Fibroblast of villous mesenchyme (primary cell): ENCODE data around the gene ADGRB3. TPM values are rescaled to one million over a fixed set of nuclear protein-coding genes. Genes with fewer than 3 reads are reported as not detected.

Source experiments
- DNase-seq: peaks from one replicate; pipeline ENCODE4 v3.0.0-alpha.2; 2010; ENCODE audit warnings: low read depth
- H3K4me3 ChIP-seq: 2 replicates; pipeline ENCODE4 v1.5.1; 2011; ENCODE audit warnings: low read depth, mild to moderate bottlenecking, low read length
- CTCF ChIP-seq: IDR thresholded peaks from 2 replicates; pipeline ENCODE4 v1.5.1; 2012; ENCODE audit warnings: low read depth, mild to moderate bottlenecking, low read length; ENCODE audit not compliant: insufficient read depth
- total RNA-seq: library from RNA; depleted of rRNA; stranded (reverse); fragments of >200 nt; gene quantifications from 2 replicates; pipeline ENCODE4 v1.2.3, GENCODE V29; 2012

The ADGRB3 gene
- total RNA-seq, 1 donor: under 0.01 TPM

- no peak for DNase-seq
- no peak overlapping the region for H3K4me3 ChIP-seq
- TF ChIP-seq CTCF: no peak
Observed at GRCh38 chr6:69128411-69128810, 493.3 kb downstream of the ADGRB3 start.

- no peak for TF ChIP-seq CTCF
- no peak for DNase-seq
Observed at GRCh38 chr6:69129046-69129445, 494.0 kb downstream of the ADGRB3 start.

GRCh38 chr6:69135927-69136326, 500.8 kb downstream of the ADGRB3 start:
- DNase-seq: no peak
- TF ChIP-seq CTCF: no peak
- no peak overlapping the region for H3K4me3 ChIP-seq

More at GRCh38 chr6:69129046-69129445, 494.0 kb downstream of the ADGRB3 start:
- no peak overlapping the region for H3K4me3 ChIP-seq

GRCh38 chr6:69138148-69138547, 503.1 kb downstream of the ADGRB3 start:
- no peak overlapping the region for H3K4me3 ChIP-seq
- no peak for TF ChIP-seq CTCF
- no peak for DNase-seq

GRCh38 chr6:69138893-69139494, 503.9 kb downstream of the ADGRB3 start:
- H3K4me3 ChIP-seq: no peak overlapping the region
- TF ChIP-seq CTCF: no peak
- no peak for DNase-seq

- TF ChIP-seq CTCF: no peak
- H3K4me3 ChIP-seq: no peak overlapping the region
- DNase-seq: no peak
Observed at GRCh38 chr6:69145062-69145461, 510.0 kb downstream of the ADGRB3 start.

GRCh38 chr6:69146385-69146784, 511.3 kb downstream of the ADGRB3 start:
- TF ChIP-seq CTCF: no peak
- no peak for DNase-seq

More at GRCh38 chr6:69146385-69146784, 511.3 kb downstream of the ADGRB3 start:
- no peak overlapping the region for H3K4me3 ChIP-seq
